Measurements from ENCODE around the gene IL17REL.

Gene IL17REL

GRCh38 chr22:49968831-49969661 is 43.5 kb downstream of the IL17REL start:
- Histone ChIP-seq H3K4me1 (ENCODE audit: insufficient read depth, low read length) (peaks cover 6% of the 10 kb centered on the region), H3K9me3 (ENCODE audit: control insufficient read depth, insufficient read depth, low read length) (no peaks in the 10 kb centered on the region), H3K36me3 (ENCODE audit: insufficient read depth, low read length) (no peaks in the 10 kb centered on the region), H3K9ac (ENCODE audit: low read depth, low read length) (no peak overlapping the region)

- peaks cover 5% of the 10 kb centered on the region for H3K36me3 ChIP-seq (ENCODE audit: insufficient read depth, low read length)
- no peak overlapping the region for H3K9ac ChIP-seq (ENCODE audit: low read depth, low read length)
- peaks cover 6% of the 10 kb centered on the region for H3K4me1 ChIP-seq (ENCODE audit: insufficient read depth, low read length)
- H3K9me3 ChIP-seq (ENCODE audit: control insufficient read depth, insufficient read depth, low read length): no peaks in the 10 kb centered on the region
Measured at GRCh38 chr22:49968313-49968830, 44.2 kb downstream of the IL17REL start.

- H3K9me3 ChIP-seq (ENCODE audit: control insufficient read depth, insufficient read depth, low read length): no peaks in the 10 kb centered on the region
- peaks cover 10% of the 10 kb centered on the region for H3K4me1 ChIP-seq (ENCODE audit: insufficient read depth, low read length)
- H3K9ac ChIP-seq (ENCODE audit: low read depth, low read length): no peak overlapping the region
- peaks cover 9% of the 10 kb centered on the region for H3K36me3 ChIP-seq (ENCODE audit: insufficient read depth, low read length)
Measured at GRCh38 chr22:49967706-49968208, 44.8 kb downstream of the IL17REL start.

- H3K4me1 ChIP-seq (ENCODE audit: insufficient read depth, low read length): peaks cover 14% of the 10 kb centered on the region
- H3K36me3 ChIP-seq (ENCODE audit: insufficient read depth, low read length): peaks cover 10% of the 10 kb centered on the region
- H3K9ac ChIP-seq (ENCODE audit: low read depth, low read length): no peak overlapping the region
- H3K9me3 ChIP-seq (ENCODE audit: control insufficient read depth, insufficient read depth, low read length): no peaks in the 10 kb centered on the region
Measured at GRCh38 chr22:49966774-49967705, 45.5 kb downstream of the IL17REL start.

- no peaks in the 10 kb centered on the region for H3K9me3 ChIP-seq (ENCODE audit: control insufficient read depth, insufficient read depth, low read length)
- H3K36me3 ChIP-seq (ENCODE audit: insufficient read depth, low read length): peaks cover 10% of the 10 kb centered on the region
- H3K9ac ChIP-seq (ENCODE audit: low read depth, low read length): no peak overlapping the region
- H3K4me1 ChIP-seq (ENCODE audit: insufficient read depth, low read length): peaks cover 14% of the 10 kb centered on the region
Measured at GRCh38 chr22:49966041-49966773, 46.4 kb downstream of the IL17REL start.

- Histone ChIP-seq H3K4me1 (ENCODE audit: insufficient read depth, low read length) (peaks cover 11% of the 10 kb centered on the region), H3K9ac (ENCODE audit: low read depth, low read length) (no peak overlapping the region), H3K36me3 (ENCODE audit: insufficient read depth, low read length) (peaks cover 10% of the 10 kb centered on the region), H3K9me3 (ENCODE audit: control insufficient read depth, insufficient read depth, low read length) (no peaks in the 10 kb centered on the region)
Measured at GRCh38 chr22:49965091-49966040, 47.2 kb downstream of the IL17REL start.

GRCh38 chr22:49964136-49965090 is 48.2 kb downstream of the IL17REL start:
- H3K4me1 ChIP-seq (ENCODE audit: insufficient read depth, low read length): peaks cover 7% of the 10 kb centered on the region; the same call in 1 of the 2 replicates
- H3K9ac ChIP-seq (ENCODE audit: low read depth, low read length): no peak overlapping the region

GRCh38 chr22:49963647-49964026 is 48.9 kb downstream of the IL17REL start:
- no peaks in the 10 kb centered on the region for H3K9me3 ChIP-seq (ENCODE audit: control insufficient read depth, insufficient read depth, low read length)
- H3K4me1 ChIP-seq (ENCODE audit: insufficient read depth, low read length): peaks cover 7% of the 10 kb centered on the region; the same call in 1 of the 2 replicates
- peaks cover 10% of the 10 kb centered on the region for H3K36me3 ChIP-seq (ENCODE audit: insufficient read depth, low read length)
- no peak overlapping the region for H3K9ac ChIP-seq (ENCODE audit: low read depth, low read length)

More at GRCh38 chr22:49964136-49965090, 48.2 kb downstream of the IL17REL start:
- Histone ChIP-seq H3K9me3 (ENCODE audit: control insufficient read depth, insufficient read depth, low read length) (no peaks in the 10 kb centered on the region), H3K36me3 (ENCODE audit: insufficient read depth, low read length) (peaks cover 10% of the 10 kb centered on the region)

GRCh38 chr22:49962751-49963646 is 49.6 kb downstream of the IL17REL start:
- H3K36me3 ChIP-seq (ENCODE audit: insufficient read depth, low read length): peaks cover 10% of the 10 kb centered on the region
- peaks cover 7% of the 10 kb centered on the region; the same call in 1 of the 2 replicates for H3K4me1 ChIP-seq (ENCODE audit: insufficient read depth, low read length)
- H3K9me3 ChIP-seq (ENCODE audit: control insufficient read depth, insufficient read depth, low read length): no peaks in the 10 kb centered on the region
- H3K9ac ChIP-seq (ENCODE audit: low read depth, low read length): peak overlapping the region; percentile 54; the same call in 1 of the 2 replicates

GRCh38 chr22:49962012-49962750 is 50.4 kb downstream of the IL17REL start:
- H3K4me1 ChIP-seq (ENCODE audit: insufficient read depth, low read length): peaks cover 7% of the 10 kb centered on the region; the same call in 1 of the 2 replicates
- H3K9me3 ChIP-seq (ENCODE audit: control insufficient read depth, insufficient read depth, low read length): no peaks in the 10 kb centered on the region
- peak overlapping the region; percentile 64 for H3K9ac ChIP-seq (ENCODE audit: low read depth, low read length)
- peaks cover 10% of the 10 kb centered on the region for H3K36me3 ChIP-seq (ENCODE audit: insufficient read depth, low read length)

GRCh38 chr22:49961601-49962011 is 51.0 kb downstream of the IL17REL start:
- Histone ChIP-seq H3K36me3 (ENCODE audit: insufficient read depth, low read length) (peaks cover 10% of the 10 kb centered on the region), H3K9ac (ENCODE audit: low read depth, low read length) (peak overlapping the region; percentile 64), H3K4me1 (ENCODE audit: insufficient read depth, low read length) (peaks cover 7% of the 10 kb centered on the region; the same call in 1 of the 2 replicates), H3K9me3 (ENCODE audit: control insufficient read depth, insufficient read depth, low read length) (no peaks in the 10 kb centered on the region)

All from ES-I3 (cell line).